ENCODE results near the gene DLGAP1. TPM values are rescaled to one million over a fixed set of nuclear protein-coding genes. Genes with fewer than 3 reads are reported as not detected.
A peak's percentile ranks its signal among the peaks of the same experiment; 100 is the strongest.

DLGAP1 gene
- total RNA-seq, 1 experiment from 2014 or later, result 0.53 TPM

GRCh38 chr18:3789525-3789924 is 665.6 kb downstream of the DLGAP1 start:
- no peak for DNase-seq (ENCODE audit: low spot score)

GRCh38 chr18:3784949-3785348 is 670.2 kb downstream of the DLGAP1 start:
- no peak for DNase-seq (ENCODE audit: low spot score)

GRCh38 chr18:3782901-3783300 is 672.2 kb downstream of the DLGAP1 start:
- no peak for DNase-seq (ENCODE audit: low spot score)

GRCh38 chr18:3777719-3778118 is 677.4 kb downstream of the DLGAP1 start:
- no peak for DNase-seq (ENCODE audit: low spot score)

DNA sequence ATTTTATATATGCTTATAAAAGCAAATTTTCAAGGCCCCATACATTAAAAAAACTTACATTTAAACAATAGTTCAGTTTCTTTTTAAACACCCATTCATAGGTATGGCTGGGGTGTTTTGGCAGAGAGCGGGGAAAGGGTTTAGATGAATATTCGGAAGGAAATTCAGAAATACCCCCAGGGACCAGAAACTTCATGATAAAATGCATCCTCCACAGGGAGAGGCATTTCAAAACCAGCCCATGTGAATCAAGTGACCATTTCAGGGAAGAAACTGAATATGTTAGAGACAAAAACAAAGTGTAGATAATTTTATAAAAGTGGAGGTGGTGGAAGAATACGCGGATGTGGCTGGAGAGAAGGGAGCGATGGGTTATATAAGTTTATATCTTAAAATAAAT is 678.0 kb downstream of the DLGAP1 start:
- DNase-seq (ENCODE audit: low spot score), result no peak

GRCh38 chr18:3775996-3776395 is 679.1 kb downstream of the DLGAP1 start:
- no peak for DNase-seq (ENCODE audit: low spot score)

DNA sequence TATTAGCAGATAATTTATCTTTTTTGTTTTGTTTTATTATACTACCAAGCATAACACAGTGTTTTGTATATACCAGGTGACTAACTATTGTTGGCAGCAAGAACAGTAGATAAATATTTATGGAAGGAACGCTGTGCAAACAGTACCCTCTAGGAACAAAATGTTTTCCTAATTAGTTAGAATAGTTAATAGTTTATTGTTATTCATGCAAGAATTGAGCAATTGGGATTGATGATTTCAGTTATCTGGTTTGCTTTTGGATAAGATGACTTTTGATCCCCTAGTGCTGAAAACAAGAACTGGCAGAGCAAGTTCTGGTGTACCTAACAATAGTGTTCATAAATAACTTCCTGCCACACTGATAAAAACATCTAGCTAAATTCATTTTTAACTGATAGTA is 681.8 kb downstream of the DLGAP1 start:
- DNase-seq (ENCODE audit: low spot score), result peak; percentile 79

DNA sequence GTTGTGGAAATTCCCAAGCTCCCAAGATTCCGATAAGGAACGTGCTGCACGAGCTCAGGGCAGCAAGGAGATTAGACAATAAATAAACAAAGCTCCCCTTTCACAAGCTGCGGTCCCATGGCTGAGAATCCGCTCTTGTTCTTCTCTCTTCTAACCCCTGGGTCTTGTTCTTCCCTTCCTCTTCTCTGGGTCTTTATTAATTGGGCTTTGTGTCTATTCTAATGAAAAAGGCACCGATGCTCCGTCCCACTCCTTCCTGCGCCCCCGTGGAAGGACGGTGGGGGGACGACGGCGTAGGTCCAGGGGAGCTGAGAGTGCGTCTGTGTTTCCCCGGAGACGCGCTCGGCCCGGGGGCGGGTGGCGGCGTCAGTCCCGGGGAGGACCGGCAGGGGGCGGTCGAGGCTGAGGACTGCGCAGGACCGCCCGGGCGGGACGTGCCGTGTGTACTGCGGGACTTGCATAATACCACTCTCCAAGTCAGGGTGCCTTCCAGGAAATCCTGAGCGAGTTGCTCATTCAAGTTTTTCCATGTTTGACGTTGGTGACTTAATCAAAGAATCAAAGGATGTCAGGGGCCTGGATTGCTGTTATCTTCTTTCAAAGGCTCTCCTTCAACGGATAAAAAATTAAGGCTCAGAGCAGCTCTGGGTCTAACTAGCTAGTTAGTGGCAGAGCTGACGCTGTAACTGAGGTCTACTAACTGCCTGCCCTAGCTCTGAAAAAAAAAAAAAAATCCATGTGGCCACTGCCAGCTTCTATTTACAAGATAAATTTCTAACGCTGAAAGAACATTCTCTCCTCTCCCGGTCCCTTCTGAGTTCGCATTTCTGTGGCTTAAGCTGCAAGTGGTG is 683.8 kb downstream of the DLGAP1 start:
- DNase-seq (ENCODE audit: low spot score), result peak; percentile 95

DNA sequence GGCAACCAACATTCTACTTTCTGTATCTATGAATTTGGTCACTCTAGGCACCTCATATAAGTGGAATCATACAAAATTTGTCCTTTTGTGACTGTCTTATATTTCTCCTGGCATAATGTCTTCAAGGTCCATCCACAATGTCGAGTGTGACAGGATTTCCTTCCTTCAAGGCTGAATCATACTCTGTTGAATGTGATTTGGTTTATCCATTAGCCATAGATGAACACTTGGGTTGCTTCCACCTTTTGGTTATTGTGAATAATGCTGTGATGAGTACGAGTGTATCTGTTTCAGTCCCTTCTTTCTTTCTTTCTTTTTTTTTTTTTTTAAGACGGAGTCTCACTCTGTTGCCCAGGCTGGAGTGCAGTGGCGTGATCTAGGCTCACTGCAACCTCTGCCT is 693.8 kb downstream of the DLGAP1 start:
- no peak for DNase-seq (ENCODE audit: low spot score)

DNA sequence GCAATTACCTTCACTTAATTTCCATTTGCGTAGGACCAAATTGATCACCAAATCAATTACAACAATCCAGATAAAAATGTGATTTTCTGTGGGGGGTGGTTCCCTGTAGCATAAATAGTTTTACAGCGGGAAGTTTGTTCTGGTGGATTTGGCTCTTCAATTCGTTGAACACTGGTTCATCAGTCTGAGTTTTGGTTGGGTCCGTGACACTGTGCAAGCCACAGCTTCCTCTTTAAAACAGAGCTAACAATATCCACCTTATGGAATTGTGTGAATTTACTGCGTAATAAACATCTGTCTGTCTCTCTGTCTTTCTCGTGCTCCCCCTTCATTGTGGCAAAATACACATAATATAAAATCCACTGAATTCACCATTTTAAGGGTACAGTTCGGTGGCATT is 694.4 kb downstream of the DLGAP1 start:
- no peak for DNase-seq (ENCODE audit: low spot score)

DNA sequence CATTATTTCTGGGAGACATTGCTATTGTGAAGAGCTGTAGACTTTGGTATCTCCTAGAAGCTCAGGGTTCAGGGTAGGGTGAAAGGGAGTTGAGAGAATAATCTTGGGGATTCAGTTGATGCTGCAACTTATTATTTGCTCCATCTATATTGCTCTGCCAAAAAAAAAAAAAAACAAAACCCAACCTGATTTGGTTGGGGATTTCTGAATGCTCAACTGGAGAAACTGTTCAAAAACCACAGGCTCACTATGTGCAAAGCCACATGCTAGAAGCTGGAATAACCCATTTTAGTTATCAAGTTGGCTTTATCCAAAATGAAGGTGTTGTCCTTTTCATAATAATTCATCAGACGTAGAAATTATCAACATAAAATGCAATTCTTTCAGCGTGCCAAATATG is 696.0 kb downstream of the DLGAP1 start:
- no peak for DNase-seq (ENCODE audit: low spot score)

DNA sequence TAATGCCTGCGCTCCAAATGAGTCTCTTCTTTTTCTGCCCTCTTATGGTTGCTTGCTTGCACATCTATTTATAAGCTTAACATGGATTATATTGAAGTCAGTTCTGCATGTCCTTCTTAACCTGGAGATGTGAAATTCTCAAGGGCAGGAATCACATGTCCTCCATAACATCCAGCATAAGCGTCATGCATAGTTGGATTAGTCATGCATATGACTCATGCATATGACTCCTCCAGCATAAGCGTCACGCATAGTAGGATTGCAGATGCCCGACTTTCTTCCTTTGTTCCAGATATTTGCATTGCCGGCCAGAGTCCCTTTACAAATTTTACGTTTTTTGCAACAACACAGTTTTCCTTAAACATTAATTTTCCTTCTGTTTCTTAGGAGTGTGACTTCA is 696.6 kb downstream of the DLGAP1 start:
- DNase-seq (ENCODE audit: low spot score), result no peak

DNA sequence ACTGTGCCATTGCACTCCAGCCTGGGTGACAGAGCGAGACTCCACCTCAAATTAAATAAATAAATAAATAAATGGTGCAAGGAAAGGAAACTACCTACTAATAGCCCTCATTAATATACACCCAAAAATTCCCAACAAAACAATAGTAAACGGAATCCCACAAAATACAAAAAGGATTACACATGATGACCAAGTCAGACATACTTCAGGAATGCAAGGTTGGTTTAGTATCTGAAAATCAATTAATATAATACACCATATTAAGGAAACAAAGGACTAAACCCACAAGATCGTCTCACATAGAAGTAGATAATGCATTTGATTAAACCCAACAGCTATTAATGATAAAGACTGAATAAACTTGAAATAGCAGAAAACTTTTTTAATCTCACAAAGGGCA is 697.7 kb downstream of the DLGAP1 start:
- no peak for DNase-seq (ENCODE audit: low spot score)

- no peak for DNase-seq (ENCODE audit: low spot score)
Measured at GRCh38 chr18:3753106-3753505, 702.0 kb downstream of the DLGAP1 start.

DNA sequence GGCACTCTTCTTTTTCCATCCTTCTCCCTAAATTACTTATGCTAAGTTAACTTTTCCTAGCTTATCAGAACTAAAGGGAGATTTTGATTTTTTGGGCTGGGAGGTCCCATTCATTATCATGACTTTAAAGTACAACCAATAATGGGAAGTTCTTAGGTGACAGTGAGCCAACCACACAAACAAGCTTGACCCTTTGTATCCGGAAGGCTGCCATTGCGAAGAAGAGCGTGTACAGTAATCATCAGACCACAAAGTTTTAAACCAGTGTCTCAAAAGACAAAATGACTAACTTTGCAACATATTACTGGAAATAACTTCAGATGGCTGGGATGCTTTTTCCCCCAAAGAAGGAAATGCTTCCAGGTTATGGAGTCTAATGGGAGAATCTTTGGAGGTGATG is 707.0 kb downstream of the DLGAP1 start:
- no peak for DNase-seq (ENCODE audit: low spot score)

DNA sequence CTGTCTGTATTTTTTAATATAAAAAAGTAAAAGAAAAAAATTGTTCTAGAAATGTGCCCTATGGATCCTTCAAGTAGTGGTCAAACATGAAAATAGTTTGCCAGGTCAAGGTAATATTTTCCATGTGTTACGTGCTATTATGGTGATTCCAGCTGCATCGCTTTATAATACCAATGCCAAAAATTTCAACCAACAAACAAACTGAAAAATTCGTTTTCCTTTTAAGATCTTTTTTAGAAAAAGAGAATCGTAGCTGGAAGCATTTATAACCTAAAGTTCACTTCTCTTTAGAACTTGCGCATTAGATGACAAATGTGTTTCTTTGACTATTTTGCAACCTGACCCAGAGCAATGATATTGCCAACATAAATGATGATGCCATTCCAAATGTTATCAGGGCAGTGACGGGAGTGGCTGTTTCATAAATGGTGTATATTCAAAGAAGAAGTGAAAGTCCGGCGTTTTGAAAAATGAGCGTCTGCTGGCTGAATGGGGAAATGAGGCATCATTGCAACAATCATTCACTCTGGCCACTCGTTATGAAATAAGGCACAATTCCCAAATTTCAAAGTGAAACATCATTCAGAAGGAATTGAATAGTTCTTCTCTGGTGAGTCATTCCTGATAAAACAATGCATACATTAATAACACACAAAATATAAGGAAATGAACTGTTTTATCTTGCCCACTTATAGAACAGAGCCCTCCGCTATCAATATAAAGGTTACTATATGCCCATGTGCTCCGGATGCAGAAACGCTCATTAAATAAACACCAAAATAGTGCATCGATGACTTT is 707.7 kb downstream of the DLGAP1 start:
- DNase-seq (ENCODE audit: low spot score), result no peak

GRCh38 chr18:3742541-3742940 is 712.6 kb downstream of the DLGAP1 start:
- DNase-seq (ENCODE audit: low spot score), result no peak

DNA sequence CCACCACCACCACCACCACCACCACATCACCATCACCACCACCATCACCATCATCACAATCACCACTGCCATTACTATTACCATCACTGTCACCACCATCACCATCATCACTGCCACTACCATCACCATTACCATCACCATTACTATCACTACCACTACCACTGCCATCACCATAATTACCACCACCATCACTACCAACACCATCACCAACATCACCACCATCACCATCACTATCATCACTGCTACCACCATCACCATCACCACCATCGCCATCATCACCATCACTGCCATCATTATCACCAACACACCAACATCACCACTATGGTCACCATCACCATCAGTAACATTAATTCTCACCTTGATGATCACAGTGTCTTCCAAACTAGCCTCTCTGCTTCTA is 713.8 kb downstream of the DLGAP1 start:
- no peak for DNase-seq (ENCODE audit: low spot score)

DNA sequence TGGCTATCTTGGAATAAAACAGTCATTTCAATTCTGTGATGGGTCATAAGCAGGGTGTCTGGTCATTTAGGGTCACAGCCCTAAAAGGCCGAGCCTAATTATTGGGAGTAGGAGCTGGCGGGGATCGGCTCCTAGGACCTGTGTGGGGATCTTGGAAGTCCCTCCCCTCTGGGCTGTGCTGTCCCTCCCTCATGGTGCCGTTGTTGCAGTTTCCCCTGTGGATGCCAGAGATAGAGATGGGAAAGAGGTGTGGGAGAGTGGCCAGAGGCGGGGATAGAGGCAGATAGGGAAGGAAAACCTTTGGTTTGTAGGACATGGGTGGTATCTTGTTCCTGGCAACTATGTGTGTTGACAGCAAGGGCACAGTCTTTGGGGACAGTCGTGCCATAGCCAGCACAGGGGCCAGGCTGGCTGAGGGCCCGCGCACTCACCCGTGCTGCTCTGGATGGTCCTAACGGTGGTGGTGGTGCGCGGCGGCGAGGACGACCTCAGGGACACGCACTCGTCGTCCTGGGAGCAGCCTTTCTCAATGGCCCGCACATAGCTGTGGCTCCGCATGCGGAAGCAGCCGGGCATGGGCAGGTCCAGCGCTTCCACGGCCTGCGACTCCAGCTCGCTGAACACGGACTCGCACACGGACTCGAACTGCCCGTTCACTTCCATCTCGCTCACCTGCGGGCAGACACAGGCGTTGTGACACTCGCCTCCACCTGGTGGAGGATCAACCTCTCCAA is 726.2 kb downstream of the DLGAP1 start:
- DNase-seq (ENCODE audit: low spot score), result no peak

DNA sequence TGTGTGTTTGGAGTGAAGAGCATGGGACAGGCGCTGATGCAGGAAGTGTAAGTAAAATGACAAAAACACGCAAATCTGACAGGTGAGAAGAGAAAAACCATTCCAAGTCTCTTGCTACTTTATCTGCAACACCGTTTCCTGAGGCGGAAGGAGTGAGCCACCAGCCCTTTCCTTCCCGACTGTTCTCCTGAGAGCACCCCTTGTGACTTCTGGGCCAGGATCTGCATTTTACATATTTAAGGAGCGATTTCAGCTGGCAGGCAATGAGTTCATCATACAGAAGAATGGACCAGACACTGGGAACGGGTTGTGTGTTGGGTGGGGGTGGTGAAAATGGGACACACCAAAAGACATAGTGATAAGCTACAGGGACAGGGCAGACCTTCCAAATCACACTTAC is 727.8 kb downstream of the DLGAP1 start:
- no peak for DNase-seq (ENCODE audit: low spot score)

GRCh38 chr18:3726238-3726951 is 728.7 kb downstream of the DLGAP1 start:
- no peak for DNase-seq (ENCODE audit: low spot score)

- DNase-seq (ENCODE audit: low spot score), result peak; percentile 39
Measured at GRCh38 chr18:3725115-3725514, 730.0 kb downstream of the DLGAP1 start.

All from HT-29 (cell line).